B cell (primary cell): ENCODE results near the gene SHROOM2. TPM values are rescaled to one million over a fixed set of nuclear protein-coding genes. Genes with fewer than 3 reads are reported as not detected.

Source experiments
- ATAC-seq: fragments of 200-7000 bp; cut with Tn5 transposase; one replicate; pipeline ENCODE4 v1.10.0; 2021; ENCODE audit warnings: low read depth, mild to moderate bottlenecking, moderate number of reproducible peaks, moderate library complexity
- CTCF ChIA-PET: fragments of 350-600 bp; sonication (Branson Sonifier 250); formaldehyde crosslinking; loops from one replicate; lab custom pipeline; 2021; ENCODE audit warnings: antibody characterized with exemption, inconsistent platforms; lab: Charles Lee
- POLR2A ChIA-PET: fragments of 350-600 bp; sonication (Branson Sonifier 250); formaldehyde crosslinking; loops from one replicate; lab custom pipeline; 2021; ENCODE audit warnings: antibody characterized with exemption; lab: Charles Lee
- DNase-seq: peaks from one replicate; pipeline ENCODE4 v3.0.0; 2013
- H2AFZ ChIP-seq: 2 replicates; pipeline ENCODE4 v1.6.1; 2012; ENCODE audit warnings: mild to moderate bottlenecking, low read depth, low read length; ENCODE audit not compliant: insufficient read depth, poor library complexity, severe bottlenecking
- H3K27ac ChIP-seq, 2 donors: 1 replicate in 1 of 2; 2 replicates in 1 of 2; pipeline ENCODE4 v1.5.1; 2012 to 2013; ENCODE audit warnings: low read length in 2 of 2, mild to moderate bottlenecking in 2 of 2, moderate library complexity in 1 of 2
- H3K27me3 ChIP-seq, 4 experiments: fragments of 200-600 bp in 1 of 4; sonication (generic) in 1 of 4; replicated peaks in 1 of 4; 1 replicate in 2 of 4; 2 replicates in 2 of 4; pipeline versions ENCODE4 v1.6.1 to v1.7.0; 2013 to 2016; ENCODE audit warnings: low read length in 3 of 4, mild to moderate bottlenecking in 2 of 4, mixed read lengths in 1 of 4, moderate library complexity in 1 of 4; ENCODE audit not compliant: insufficient read depth in 4 of 4, control insufficient read depth in 3 of 4; ENCODE audit errors: control extremely low read depth in 1 of 4
- H3K36me3 ChIP-seq, 2 experiments: replicated peaks in 1 of 2; 1 replicate in 1 of 2; 2 replicates in 1 of 2; pipeline versions ENCODE4 v1.6.1 to v1.7.1; 2013; ENCODE audit warnings: low read length in 1 of 2; ENCODE audit not compliant: insufficient read depth in 2 of 2, control insufficient read depth in 1 of 2; ENCODE audit errors: control extremely low read depth in 1 of 2, extremely low read depth in 1 of 2
- H3K4me1 ChIP-seq, 2 donors: fragments of 200-600 bp in 1 of 2; sonication (generic) in 1 of 2; 1 replicate in 1 of 2; 2 replicates in 1 of 2; pipeline versions ENCODE4 v1.5.1 to v1.6.1; 2013 to 2017; ENCODE audit warnings: low read length in 2 of 2; ENCODE audit not compliant: control insufficient read depth in 2 of 2, insufficient read depth in 2 of 2
- H3K4me2 ChIP-seq: replicated peaks from 2 replicates; pipeline ENCODE3; 2012; ENCODE audit warnings: mild to moderate bottlenecking, low read depth, low read length; ENCODE audit not compliant: poor library complexity, severe bottlenecking
- H3K4me3 ChIP-seq, 5 experiments: fragments of 200-600 bp in 1 of 5; sonication (generic) in 1 of 5; 1 replicate in 3 of 5; 2 replicates in 2 of 5; pipeline versions ENCODE4 v1.5.1 to v1.7.0; 2011 to 2016; ENCODE audit warnings: low read length in 4 of 5, mild to moderate bottlenecking in 4 of 5, low read depth in 2 of 5, control low read depth in 1 of 5, moderate library complexity in 1 of 5; ENCODE audit not compliant: insufficient read depth in 1 of 5; ENCODE audit errors: control extremely low read depth in 1 of 5, extremely low read depth in 1 of 5
- H3K79me2 ChIP-seq: fragments of 200-600 bp; sonication (generic); one replicate; pipeline ENCODE4 v1.6.0; 2016; ENCODE audit warnings: low read length; ENCODE audit not compliant: control insufficient read depth, insufficient read depth
- H3K9ac ChIP-seq: fragments of 200-600 bp; sonication (generic); 2 replicates; pipeline ENCODE4 v1.6.1; 2017; ENCODE audit warnings: mild to moderate bottlenecking, low read length, moderate library complexity
- H3K9me3 ChIP-seq, 3 donors: one replicate each; pipeline versions ENCODE4 v1.6.1 to v1.7.1; 2013; ENCODE audit warnings: low read length in 2 of 3; ENCODE audit not compliant: control insufficient read depth in 2 of 3, insufficient read depth in 1 of 3; ENCODE audit errors: control extremely low read depth in 1 of 3
- H4K20me1 ChIP-seq: 2 replicates; pipeline ENCODE4 v1.6.0; 2012; ENCODE audit warnings: mild to moderate bottlenecking, low read length; ENCODE audit not compliant: insufficient read depth, control insufficient read depth, poor library complexity, severe bottlenecking
- H3K27ac Mint-ChIP-seq: one replicate; pipeline ENCODE4 v1.8.0; 2021; ENCODE audit warnings: mixed read lengths
- H3K27me3 Mint-ChIP-seq: one replicate; pipeline ENCODE4 v1.8.0; 2021; ENCODE audit warnings: mixed read lengths
- H3K4me1 Mint-ChIP-seq: one replicate; pipeline ENCODE4 v1.8.0; 2021; ENCODE audit warnings: mixed read lengths
- H3K4me3 Mint-ChIP-seq: one replicate; pipeline ENCODE4 v1.8.0; 2021; ENCODE audit warnings: mixed read lengths
- H3K9me3 Mint-ChIP-seq: one replicate; pipeline ENCODE4 v1.8.0; 2022; ENCODE audit warnings: mixed read lengths; ENCODE audit not compliant: insufficient read depth
- EZH2 ChIP-seq: IDR thresholded peaks from 2 replicates; pipeline ENCODE4 v1.6.1; 2012; ENCODE audit warnings: borderline replicate concordance, low read depth, mild to moderate bottlenecking, moderate library complexity, low read length; ENCODE audit not compliant: insufficient read depth, poor library complexity, severe bottlenecking
- WGBS: methylation state at CpG from one replicate; pipeline ENCODE4 v1.1.5; 2013; ENCODE audit warnings: missing lambda C conversion rate; ENCODE audit not compliant: insufficient coverage; 5-methylcytosine and 5-hydroxymethylcytosine counted together
- intact Hi-C: fragments of 100-400 bp; cut with micrococcal nuclease; formaldehyde crosslinking; loops from one replicate; pipeline ENCODE4 v1.10.0; 2022
- polyA plus RNA-seq: library from polyadenylated mRNA; depleted of rRNA; stranded (reverse); fragments of >200 nt; gene quantifications from 2 replicates; pipeline ENCODE4 v1.2.3, GENCODE V29; 2012
- total RNA-seq, 2 donors: library from RNA; stranded (reverse); fragments of 120-200 nt in 1 of 2; gene quantifications; 1 replicate in 1 of 2; 2 replicates in 1 of 2; pipeline versions ENCODE4 v1.2.3 to v1.2.4, GENCODE V29; 2013 to 2022
- TF ChIP-seq, protein P1 (sequence below): fragments of 200-600 bp; IDR thresholded peaks from one replicate; pipeline ENCODE4 v1.8.0; 2022; ENCODE audit warnings: antibody characterized with exemption, mild to moderate bottlenecking

SHROOM2 gene
- total and polyA plus RNA-seq, 2 donors (not counting 1 experiment from before 2014, with no cell fraction given) = not detected

DNA sequence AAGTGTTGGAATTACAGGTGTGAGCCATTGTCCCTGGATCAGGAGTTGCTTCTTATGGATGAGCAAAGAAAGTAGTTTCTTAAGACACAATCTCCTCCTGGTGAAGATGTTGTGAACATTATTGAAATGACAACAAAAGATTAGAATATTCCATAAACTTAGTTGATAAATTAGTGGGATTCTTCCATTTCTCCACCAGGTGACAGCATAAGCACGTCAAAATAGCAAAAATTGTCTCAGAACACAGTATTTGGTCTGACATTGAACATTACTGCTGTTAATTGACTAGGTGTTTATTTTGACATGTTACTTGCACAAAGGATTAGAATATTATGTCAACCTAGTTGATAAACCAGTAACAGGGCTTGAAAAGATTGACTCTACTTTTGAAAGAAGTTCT is 202.5 kb downstream of the SHROOM2 start:
- no peak for TF ChIP-seq EZH2
- TF ChIP-seq, protein P1, sequence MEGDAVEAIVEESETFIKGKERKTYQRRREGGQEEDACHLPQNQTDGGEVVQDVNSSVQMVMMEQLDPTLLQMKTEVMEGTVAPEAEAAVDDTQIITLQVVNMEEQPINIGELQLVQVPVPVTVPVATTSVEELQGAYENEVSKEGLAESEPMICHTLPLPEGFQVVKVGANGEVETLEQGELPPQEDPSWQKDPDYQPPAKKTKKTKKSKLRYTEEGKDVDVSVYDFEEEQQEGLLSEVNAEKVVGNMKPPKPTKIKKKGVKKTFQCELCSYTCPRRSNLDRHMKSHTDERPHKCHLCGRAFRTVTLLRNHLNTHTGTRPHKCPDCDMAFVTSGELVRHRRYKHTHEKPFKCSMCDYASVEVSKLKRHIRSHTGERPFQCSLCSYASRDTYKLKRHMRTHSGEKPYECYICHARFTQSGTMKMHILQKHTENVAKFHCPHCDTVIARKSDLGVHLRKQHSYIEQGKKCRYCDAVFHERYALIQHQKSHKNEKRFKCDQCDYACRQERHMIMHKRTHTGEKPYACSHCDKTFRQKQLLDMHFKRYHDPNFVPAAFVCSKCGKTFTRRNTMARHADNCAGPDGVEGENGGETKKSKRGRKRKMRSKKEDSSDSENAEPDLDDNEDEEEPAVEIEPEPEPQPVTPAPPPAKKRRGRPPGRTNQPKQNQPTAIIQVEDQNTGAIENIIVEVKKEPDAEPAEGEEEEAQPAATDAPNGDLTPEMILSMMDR = peak; percentile 46
- Mint-ChIP-seq H3K27ac (no peak overlapping the region), H3K9me3 (no peaks in the 10 kb centered on the region), H3K27me3 (no peaks in the 10 kb centered on the region), H3K4me1 (peaks cover 17% of the 10 kb centered on the region), H3K4me3 (no peak overlapping the region)
- intact Hi-C loops = loop anchor here (10.0 kb wide), 1 partner anchor 1244 kb away; no protein-coding TSS in a partner anchor
- no peaks in the 10 kb centered on the region for H3K79me2 ChIP-seq
- peaks cover 4 to 11% of the 10 kb centered on the region in 2 donors for H3K4me1 ChIP-seq
- WGBS = no CpG with 5 or more reads among the region's 1 CpG
- H3K27me3 ChIP-seq = no peaks in the 10 kb centered on the region
- DNase-seq (peak; percentile 34), ATAC-seq (no peak)
- no peaks in the 10 kb centered on the region for H4K20me1 ChIP-seq
- no peak overlapping the region for H3K4me3 ChIP-seq
- no peak overlapping the region for H3K27ac ChIP-seq
- H3K9me3 ChIP-seq = peaks cover 0 to 1% (median 0%) of the 10 kb centered on the region in 3 donors
- no peak overlapping the region for H3K9ac ChIP-seq
- ChIA-PET CTCF (interaction anchor here (0.7 to 0.8 kb wide), 3 partner anchors 130 to 1449 kb away, joined by 3 to 4 read pairs (median 4); no protein-coding TSS in a partner anchor), POLR2A (no interaction called here)
- no peak overlapping the region for H2AFZ ChIP-seq
- no peaks in the 10 kb centered on the region for H3K36me3 ChIP-seq
- H3K4me2 ChIP-seq = no peak overlapping the region

DNA sequence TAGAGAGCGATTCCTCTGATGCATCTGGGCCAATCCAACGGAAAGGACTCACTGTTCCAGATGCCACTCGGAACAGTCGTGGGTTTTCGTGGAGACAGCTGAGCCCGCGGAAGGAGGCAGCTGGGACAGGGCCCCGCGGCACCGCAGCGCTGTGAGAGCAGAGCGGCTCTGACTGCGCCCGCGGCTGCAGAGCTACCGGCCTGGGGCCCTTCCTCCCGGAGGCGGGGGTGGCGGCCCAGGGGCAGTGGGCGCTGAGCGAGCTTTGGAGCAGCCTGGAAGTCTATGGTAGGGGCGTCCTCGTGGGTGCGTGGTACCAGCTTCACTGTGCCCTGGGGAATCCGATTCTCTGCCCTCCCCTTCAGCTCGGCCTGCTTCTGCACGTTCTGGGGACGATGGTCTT is 205.8 kb downstream of the SHROOM2 start:
- TF ChIP-seq EZH2 = no peak
- TF ChIP-seq, protein P1 = no peak
- Histone ChIP-seq H3K4me2 (no peak overlapping the region), H3K27ac (no peak overlapping the region), H3K4me1 (peaks cover 0 to 6% of the 10 kb centered on the region in 2 donors), H3K9me3 (no peaks in the 10 kb centered on the region), H3K9ac (no peak overlapping the region), H3K79me2 (no peaks in the 10 kb centered on the region), H2AFZ (no peak overlapping the region), H3K36me3 (no peaks in the 10 kb centered on the region), H4K20me1 (no peaks in the 10 kb centered on the region), H3K4me3 (no peak overlapping the region), H3K27me3 (no peaks in the 10 kb centered on the region)
- ATAC-seq = no peak
- Mint-ChIP-seq H3K27me3 (no peaks in the 10 kb centered on the region), H3K27ac (no peak overlapping the region), H3K9me3 (no peaks in the 10 kb centered on the region), H3K4me3 (no peak overlapping the region), H3K4me1 (peaks cover 5% of the 10 kb centered on the region)
- WGBS = 99% methylated on average over 23 of the region's 28 CpGs
- intact Hi-C loops = no loop called here
- DNase-seq = no peak
- POLR2A ChIA-PET = interaction anchor here (0.5 kb wide), 1 partner anchor 113 kb away, joined by 10 read pairs; no protein-coding TSS in a partner anchor
- CTCF ChIA-PET = interaction anchor here (3.6 kb wide), 1 partner anchor 128 kb away, joined by 29 read pairs; no protein-coding TSS in a partner anchor
